VCaP (cell line): ENCODE results near the gene BCAP29.
A peak's percentile ranks its signal among the peaks of the same experiment; 100 is the strongest.

Experiments used
- H3K27ac ChIP-seq: fragments of 450-650 bp; 2 replicates; pipeline ENCODE4 v1.5.1; 2017
- CTCF ChIP-seq: fragments of 450-650 bp; conservative IDR thresholded peaks from 2 replicates; pipeline ENCODE4 v1.5.1; 2017; ENCODE audit warnings: mild to moderate bottlenecking, moderate library complexity

The BCAP29 gene

GRCh38 chr7:107660381-107661080, 80.5 kb downstream of the BCAP29 start, which contains the start of gene SLC26A4:
Gene SLC26A4 (plus strand): TSS chr7:107660828. CDS start chr7:107661642, 814 bp downstream.
- H3K27ac ChIP-seq, result peak within 1 kb of the TSS; percentile 55
- no peak for TF ChIP-seq CTCF

GRCh38 chr7:107661081-107661864, 81.2 kb downstream of the BCAP29 start:
- TF ChIP-seq CTCF, result peak; percentile 71

GRCh38 chr7:107661865-107662379, 81.9 kb downstream of the BCAP29 start:
- H3K27ac ChIP-seq, result peak overlapping the region; percentile 55
- TF ChIP-seq CTCF, result peak; percentile 49

More at GRCh38 chr7:107661081-107661864, 81.2 kb downstream of the BCAP29 start:
- H3K27ac ChIP-seq, result peak overlapping the region; percentile 55

GRCh38 chr7:107663196-107663595, 83.2 kb downstream of the BCAP29 start:
- H3K27ac ChIP-seq, result no peak overlapping the region
- TF ChIP-seq CTCF, result no peak

- TF ChIP-seq CTCF, result no peak
- no peak overlapping the region for H3K27ac ChIP-seq
Measured at GRCh38 chr7:107666790-107667189, 86.7 kb downstream of the BCAP29 start.

GRCh38 chr7:107667341-107667740, 87.3 kb downstream of the BCAP29 start:
- no peak overlapping the region for H3K27ac ChIP-seq
- TF ChIP-seq CTCF, result no peak

GRCh38 chr7:107668296-107668695, 88.2 kb downstream of the BCAP29 start:
- no peak overlapping the region for H3K27ac ChIP-seq
- no peak for TF ChIP-seq CTCF
